MCF 10A (cell line): Measurements from ENCODE around the gene ZBTB7B. TPM values are rescaled to one million over a fixed set of nuclear protein-coding genes. Genes with fewer than 3 reads are reported as not detected.
A peak's percentile ranks its signal among the peaks of the same experiment; 100 is the strongest.

Experiments used
- BruUV-seq: library from RNA; stranded (reverse); fragments of 400-500 nt; replicated peaks from 2 replicates; lab custom pipeline; 2021; lab: Mats Ljungman, UMichigan
- CTCF ChIA-PET: fragments of 300-600 bp; sonication (Branson Sonifier 250); formaldehyde crosslinking; extraction: SDS; loops from one replicate; lab custom pipeline; 2021; ENCODE audit warnings: antibody characterized with exemption, inconsistent platforms; lab: Yijun Ruan, JAX
- POLR2A ChIA-PET: fragments of 300-600, 350-650 bp; sonication (Branson Sonifier 250); formaldehyde crosslinking; extraction: SDS; loops from one replicate; lab custom pipeline; 2020; ENCODE audit warnings: antibody characterized with exemption, inconsistent platforms; lab: Yijun Ruan, JAX
- DNase-seq: peaks from one replicate; pipeline ENCODE4 v3.0.0-alpha.2; 2018; ENCODE audit not compliant: unreplicated experiment
- H3K27ac Mint-ChIP-seq: one replicate; pipeline ENCODE4 v1.8.0; 2022; ENCODE audit warnings: mild to moderate bottlenecking, low read depth, mixed read lengths; ENCODE audit not compliant: unreplicated experiment
- H3K27me3 Mint-ChIP-seq: one replicate; pipeline ENCODE4 v1.8.0; 2022; ENCODE audit warnings: mixed read lengths; ENCODE audit not compliant: insufficient read depth, unreplicated experiment
- H3K36me3 Mint-ChIP-seq: one replicate; pipeline ENCODE4 v1.8.0; 2022; ENCODE audit warnings: mild to moderate bottlenecking, moderate library complexity, mixed read lengths; ENCODE audit not compliant: insufficient read depth, unreplicated experiment
- H3K4me1 Mint-ChIP-seq: one replicate; pipeline ENCODE4 v1.8.0; 2022; ENCODE audit warnings: mixed read lengths; ENCODE audit not compliant: insufficient read depth, unreplicated experiment
- H3K4me3 Mint-ChIP-seq: one replicate; pipeline ENCODE4 v1.8.0; 2022; ENCODE audit warnings: mild to moderate bottlenecking, moderate library complexity, mixed read lengths; ENCODE audit not compliant: unreplicated experiment
- H3K9me3 Mint-ChIP-seq: one replicate; pipeline ENCODE4 v1.8.0; 2022; ENCODE audit warnings: mixed read lengths; ENCODE audit not compliant: unreplicated experiment
- CTCF ChIP-seq: fragments of 200-600 bp; IDR thresholded peaks from one replicate; pipeline ENCODE4 v1.8.0; 2022; ENCODE audit warnings: antibody characterized with exemption, mild to moderate bottlenecking; ENCODE audit not compliant: unreplicated experiment
- intact Hi-C: fragments of 100-400 bp; cut with micrococcal nuclease; formaldehyde crosslinking; loops from 2 replicates; pipeline ENCODE4 v1.14.1; 2022
- total RNA-seq: library from RNA; stranded (reverse); gene quantifications from 2 replicates; pipeline ENCODE4 v1.2.3, GENCODE V29; 2022

The ZBTB7B gene
- total RNA-seq, 1 experiment from 2014 or later = 175 TPM

- Mint-ChIP-seq H3K27me3 (no peaks in the 10 kb centered on the region), H3K27ac (peak overlapping the region; percentile 86), H3K4me3 (no peak overlapping the region), H3K36me3 (peaks cover 90% of the 10 kb centered on the region), H3K4me1 (peaks cover 71% of the 10 kb centered on the region), H3K9me3 (no peaks in the 10 kb centered on the region)
- TF ChIP-seq CTCF = no peak
- ChIA-PET POLR2A (interaction anchor here (0.6 to 14.0 kb wide), 9 partner anchors 9 to 116 kb away, joined by 3 to 312 read pairs (median 4); partner anchors contain the start of genes CKS1B, FLAD1, PMVK and SHC1), CTCF (interaction anchor here (0.5 to 14.4 kb wide), 7 partner anchors 10 to 1398 kb away, joined by 3 to 390 read pairs (median 4); partner anchors contain the start of genes ADAM15 and S100A14)
- intact Hi-C loops = no loop called here
- no peak for DNase-seq
- BruUV-seq = no TSS peak
These were observed 11.0 kb downstream of the ZBTB7B start for GRCh38 chr1:155013632-155014031.

- no TSS peak for BruUV-seq
- intact Hi-C loops = no loop called here
- TF ChIP-seq CTCF = no peak
- Mint-ChIP-seq H3K27ac (peak overlapping the region; percentile 80), H3K9me3 (no peaks in the 10 kb centered on the region), H3K27me3 (no peaks in the 10 kb centered on the region), H3K4me3 (no peak overlapping the region), H3K36me3 (peaks cover 88% of the 10 kb centered on the region), H3K4me1 (peaks cover 71% of the 10 kb centered on the region)
- DNase-seq = no peak
- ChIA-PET CTCF (interaction anchor here (0.6 to 14.4 kb wide), 9 partner anchors 9 to 115 kb away, joined by 3 to 390 read pairs (median 7); partner anchors contain the start of genes ADAM15 and PYGO2), POLR2A (interaction anchor here (0.6 to 14.0 kb wide), 9 partner anchors 8 to 209 kb away, joined by 3 to 312 read pairs (median 27); partner anchors contain the start of genes CKS1B, DCST1, DCST2 and FLAD1)
These were observed 12.3 kb downstream of the ZBTB7B start for GRCh38 chr1:155014709-155015508.

- intact Hi-C loops = loop anchor here (2.0 kb wide), 1 partner anchor 23 kb away; no protein-coding TSS in a partner anchor
- BruUV-seq = no TSS peak
- POLR2A ChIA-PET = interaction anchor here (0.6 to 14.0 kb wide), 14 partner anchors 7 to 209 kb away, joined by 3 to 312 read pairs (median 12); partner anchors contain the start of genes ADAM15, CKS1B, DCST1 and DCST2
These were observed 13.1 kb downstream of the ZBTB7B start for GRCh38 chr1:155015527-155016230.

More at GRCh38 chr1:155015527-155016230, 13.1 kb downstream of the ZBTB7B start:
- Mint-ChIP-seq H3K4me3 (no peak overlapping the region), H3K27me3 (no peaks in the 10 kb centered on the region), H3K4me1 (peaks cover 75% of the 10 kb centered on the region), H3K36me3 (peaks cover 88% of the 10 kb centered on the region), H3K9me3 (no peaks in the 10 kb centered on the region), H3K27ac (peak overlapping the region; percentile 80)
- no peak for TF ChIP-seq CTCF
- CTCF ChIA-PET = interaction anchor here (0.5 to 14.4 kb wide), 14 partner anchors 8 to 152 kb away, joined by 3 to 390 read pairs (median 5); partner anchors contain the start of genes ADAM15, PMVK, PYGO2 and SHC1
- DNase-seq = no peak
